GM03348 (cell line): ENCODE data around the gene TMEM114.

Experiments
- DNase-seq: peaks from one replicate; pipeline ENCODE4 v3.0.0; 2012; ENCODE audit warnings: low spot score

TMEM114 gene

GRCh38 chr16:8611886-8612600 lies 21.7 kb upstream of the TMEM114 start:
- DNase-seq = peak; percentile 20

- DNase-seq = no peak
These were observed 20.8 kb upstream of the TMEM114 start for GRCh38 chr16:8611122-8611521.

- no peak for DNase-seq
These were observed 16.9 kb upstream of the TMEM114 start for GRCh38 chr16:8607214-8607613.

- DNase-seq = no peak
These were observed 15.2 kb upstream of the TMEM114 start for GRCh38 chr16:8605554-8605953.

- no peak for DNase-seq
These were observed 9.9 kb upstream of the TMEM114 start for GRCh38 chr16:8600144-8600775.

- no peak for DNase-seq
These were observed 6.3 kb upstream of the TMEM114 start for GRCh38 chr16:8596581-8596980.

GRCh38 chr16:8595783-8596182 lies 5.5 kb upstream of the TMEM114 start:
- no peak for DNase-seq

- no peak for DNase-seq
These were observed 3.9 kb upstream of the TMEM114 start for GRCh38 chr16:8594149-8594666.

- DNase-seq = no peak
These were observed 1.1 kb upstream of the TMEM114 start for GRCh38 chr16:8591451-8591850.

- no peak for DNase-seq
These were observed 500 bp upstream of the TMEM114 start for GRCh38 chr16:8590811-8591210.

GRCh38 chr16:8589057-8589899 lies 1.0 kb downstream of the TMEM114 start:
- peak; percentile 15 for DNase-seq

GRCh38 chr16:8588682-8589056 lies 1.6 kb downstream of the TMEM114 start:
- no peak for DNase-seq

GRCh38 chr16:8587065-8587464 lies 3.2 kb downstream of the TMEM114 start:
- no peak for DNase-seq

- no peak for DNase-seq
These were observed 4.5 kb downstream of the TMEM114 start for GRCh38 chr16:8585857-8586256.

GRCh38 chr16:8585041-8585440 lies 5.3 kb downstream of the TMEM114 start:
- no peak for DNase-seq

GRCh38 chr16:8583732-8584131 lies 6.6 kb downstream of the TMEM114 start:
- DNase-seq = no peak

- no peak for DNase-seq
These were observed 7.1 kb downstream of the TMEM114 start for GRCh38 chr16:8583199-8583598.

- DNase-seq = no peak
These were observed 8.3 kb downstream of the TMEM114 start for GRCh38 chr16:8581831-8582580.

GRCh38 chr16:8579559-8579958 lies 10.8 kb downstream of the TMEM114 start:
- no peak for DNase-seq

GRCh38 chr16:8577678-8578304 lies 12.5 kb downstream of the TMEM114 start:
- DNase-seq = no peak

GRCh38 chr16:8576141-8577004 lies 13.9 kb downstream of the TMEM114 start:
- no peak for DNase-seq
